H1 (cell line): Measurements from ENCODE around the gene TAS1R3. TPM values are rescaled to one million over a fixed set of nuclear protein-coding genes. Genes with fewer than 3 reads are reported as not detected.

Source experiments
- CTCF ChIA-PET: fragments of 300-600 bp; sonication (Branson Sonifier 250); formaldehyde crosslinking; loops from one replicate; lab custom pipeline; 2021; ENCODE audit not compliant: partially characterized antibody; lab: Charles Lee
- POLR2A ChIA-PET: fragments of 300-600 bp; sonication (Branson Sonifier 250); formaldehyde crosslinking; loops from one replicate; lab custom pipeline; 2021; ENCODE audit warnings: inconsistent platforms; ENCODE audit not compliant: partially characterized antibody; lab: Charles Lee
- DNase-seq, 2 experiments: peaks; one replicate each; pipeline versions ENCODE4 v3.0.0 to v3.0.0-alpha.2; 2010 to 2022; ENCODE audit warnings: low spot score in 2 of 2, low read depth in 1 of 2, mixed read lengths in 1 of 2
- FAIRE-seq: peaks from 2 replicates; lab custom pipeline; 2011; peaks lifted over from hg19 to GRCh38; lab: Jason Lieb, UNC
- H2AFZ ChIP-seq: 2 replicates; pipeline ENCODE4 v1.8.1; 2012; ENCODE audit warnings: low read length, inconsistent platforms
- H2AK5ac ChIP-seq: 2 replicates; pipeline ENCODE4 v1.6.1; 2013; ENCODE audit warnings: low read depth, low read length
- H2BK120ac ChIP-seq: replicated peaks from 2 replicates; pipeline ENCODE3; 2013; ENCODE audit warnings: low read depth, low read length, inconsistent platforms
- H2BK12ac ChIP-seq: 2 replicates; pipeline ENCODE4 v1.6.1; 2013; ENCODE audit warnings: low read depth, low read length
- H2BK15ac ChIP-seq: 2 replicates; pipeline ENCODE4 v1.6.1; 2013; ENCODE audit warnings: low read length
- H2BK20ac ChIP-seq: 2 replicates; pipeline ENCODE4 v1.6.1; 2013; ENCODE audit warnings: low read length
- H2BK5ac ChIP-seq: 2 replicates; pipeline ENCODE4 v1.6.1; 2013; ENCODE audit warnings: low read depth, low read length
- H3K14ac ChIP-seq: 2 replicates; pipeline ENCODE4 v1.6.1; 2013; ENCODE audit warnings: inconsistent platforms; ENCODE audit not compliant: insufficient read length
- H3K18ac ChIP-seq: 2 replicates; pipeline ENCODE4 v1.6.1; 2013; ENCODE audit warnings: low read length; ENCODE audit errors: extremely low read depth
- H3K23ac ChIP-seq: 2 replicates; pipeline ENCODE4 v1.6.1; 2013; ENCODE audit warnings: inconsistent platforms; ENCODE audit not compliant: insufficient read length
- H3K23me2 ChIP-seq: 2 replicates; pipeline ENCODE4 v1.6.1; 2013; ENCODE audit warnings: low read depth, low read length
- H3K27ac ChIP-seq: 2 replicates; pipeline ENCODE4 v1.6.1; 2011; ENCODE audit warnings: low read depth, low read length, inconsistent platforms
- H3K27me3 ChIP-seq, 4 experiments: replicated peaks in 1 of 4; 1 replicate in 1 of 4; 2 replicates in 3 of 4; pipeline versions ENCODE4 v1.6.1 to v1.8.1; 2011 to 2013; ENCODE audit warnings: low read length in 3 of 4, mild to moderate bottlenecking in 3 of 4, inconsistent platforms in 2 of 4, mixed read lengths in 2 of 4, moderate library complexity in 1 of 4; ENCODE audit not compliant: control insufficient read depth in 3 of 4, insufficient read depth in 3 of 4; ENCODE audit errors: extremely low read depth in 1 of 4
- H3K36me3 ChIP-seq, 4 experiments: 2 replicates each; pipeline versions ENCODE4 v1.6.1 to v1.8.1; 2011 to 2013; ENCODE audit warnings: mild to moderate bottlenecking in 4 of 4, low read length in 3 of 4, moderate library complexity in 2 of 4, control low read depth in 1 of 4, inconsistent platforms in 1 of 4; ENCODE audit not compliant: insufficient read depth in 4 of 4, control insufficient read depth in 2 of 4
- H3K4ac ChIP-seq: replicated peaks from 2 replicates; pipeline ENCODE3; 2013; ENCODE audit warnings: low read length, low read depth, mixed read lengths, inconsistent platforms; ENCODE audit not compliant: insufficient read length
- H3K4me1 ChIP-seq, 4 experiments: replicated peaks in 1 of 4; 1 replicate in 1 of 4; 2 replicates in 3 of 4; pipeline versions ENCODE4 v1.6.1 to v1.8.1; 2011 to 2013; ENCODE audit warnings: low read length in 3 of 4, inconsistent platforms in 2 of 4, mixed read lengths in 1 of 4; ENCODE audit not compliant: insufficient read depth in 4 of 4, control insufficient read depth in 3 of 4
- H3K4me2 ChIP-seq, 2 experiments: 2 replicates each; pipeline versions ENCODE4 v1.6.1 to v1.8.1; 2011 to 2013; ENCODE audit warnings: low read depth in 2 of 2, low read length in 2 of 2, control low read depth in 1 of 2, inconsistent platforms in 1 of 2, mild to moderate bottlenecking in 1 of 2; ENCODE audit not compliant: insufficient read depth in 1 of 2
- H3K4me3 ChIP-seq, 4 experiments: fragments of 200-600, 300-600 bp in 1 of 4; sonication (generic), shearing (Covaris generic), sonication (Bioruptor Twin) in 1 of 4; 2 replicates each; pipeline versions ENCODE4 v1.5.1 to v1.8.1; 2011 to 2016; ENCODE audit warnings: low read length in 4 of 4, low read depth in 3 of 4, control low read depth in 2 of 4, inconsistent platforms in 2 of 4, mild to moderate bottlenecking in 2 of 4, mixed read lengths in 1 of 4, moderate library complexity in 1 of 4; ENCODE audit not compliant: insufficient read depth in 2 of 4; ENCODE audit errors: extremely low read depth in 1 of 4
- H3K56ac ChIP-seq: replicated peaks from 2 replicates; pipeline ENCODE3; 2013; ENCODE audit warnings: low read depth, mild to moderate bottlenecking, mixed read lengths, low read length, inconsistent platforms; ENCODE audit not compliant: insufficient read length
- H3K79me1 ChIP-seq: 2 replicates; pipeline ENCODE4 v1.6.1; 2013; ENCODE audit warnings: low read depth, low read length, control low read depth
- H3K79me2 ChIP-seq, 2 experiments: 2 replicates each; pipeline versions ENCODE4 v1.6.1 to v1.8.1; 2012 to 2013; ENCODE audit warnings: low read length in 2 of 2, mild to moderate bottlenecking in 2 of 2, inconsistent platforms in 1 of 2; ENCODE audit not compliant: insufficient read depth in 2 of 2, control insufficient read depth in 1 of 2
- H3K9ac ChIP-seq, 4 experiments: replicated peaks in 1 of 4; 1 replicate in 1 of 4; 2 replicates in 3 of 4; pipeline versions ENCODE4 v1.6.1 to v1.8.1; 2011 to 2013; ENCODE audit warnings: low read depth in 3 of 4, low read length in 3 of 4, control low read depth in 2 of 4, mild to moderate bottlenecking in 2 of 4, moderate library complexity in 2 of 4, inconsistent platforms in 1 of 4; ENCODE audit errors: extremely low read depth in 1 of 4
- H3K9me3 ChIP-seq, 2 experiments: 2 replicates each; pipeline versions ENCODE4 v1.6.1 to v1.8.1; 2012 to 2013; ENCODE audit warnings: mild to moderate bottlenecking in 2 of 2, moderate library complexity in 2 of 2, control low read depth in 1 of 2, inconsistent platforms in 1 of 2, low read depth in 1 of 2, low read length in 1 of 2, mixed read lengths in 1 of 2; ENCODE audit not compliant: insufficient read depth in 2 of 2
- H4K20me1 ChIP-seq, 2 experiments: replicated peaks in 1 of 2; 2 replicates each; pipeline versions ENCODE3 to v1.8.1; 2011 to 2013; ENCODE audit warnings: inconsistent platforms in 2 of 2, low read length in 2 of 2, mild to moderate bottlenecking in 1 of 2; ENCODE audit not compliant: insufficient read depth in 2 of 2, control insufficient read depth in 1 of 2
- H4K5ac ChIP-seq: 2 replicates; pipeline ENCODE4 v1.6.1; 2013; ENCODE audit warnings: low read length, low read depth, mixed read lengths, inconsistent platforms; ENCODE audit not compliant: insufficient read length
- H4K8ac ChIP-seq: 2 replicates; pipeline ENCODE4 v1.8.0; 2013; ENCODE audit warnings: mild to moderate bottlenecking, moderate library complexity, low read length, inconsistent platforms; ENCODE audit not compliant: insufficient read depth; ENCODE audit errors: extremely low read depth
- H4K91ac ChIP-seq: replicated peaks from 2 replicates; pipeline ENCODE3; 2013; ENCODE audit warnings: low read length, mixed read lengths, inconsistent platforms; ENCODE audit not compliant: insufficient read length
- CTCF ChIP-seq, 3 experiments: IDR thresholded peaks; 1 replicate in 2 of 3; 2 replicates in 1 of 3; pipeline versions ENCODE4 v1.5.1 to v1.6.1; 2011; ENCODE audit warnings: low read length in 3 of 3, mild to moderate bottlenecking in 3 of 3, inconsistent platforms in 2 of 3, low read depth in 1 of 3, moderate library complexity in 1 of 3; ENCODE audit not compliant: insufficient read depth in 1 of 3; ENCODE audit errors: control extremely low read depth in 1 of 3
- NRF1 ChIP-seq: IDR thresholded peaks from 2 replicates; pipeline ENCODE4 v1.6.1; 2011; ENCODE audit warnings: mild to moderate bottlenecking, low read depth, low read length, improper control_type of control experiment
- PHF8 ChIP-seq: fragments of 200-600 bp; sonication (generic); conservative IDR thresholded peaks from 2 replicates; pipeline ENCODE4 v1.7.1; 2012; ENCODE audit warnings: low read depth, mild to moderate bottlenecking, inconsistent platforms, low read length, moderate library complexity
- RXRA ChIP-seq: IDR thresholded peaks from 2 replicates; pipeline ENCODE4 v1.6.1; 2011; ENCODE audit warnings: low read depth, mild to moderate bottlenecking, low read length, moderate library complexity; ENCODE audit not compliant: insufficient read depth
- SIX5 ChIP-seq: IDR thresholded peaks from 2 replicates; pipeline ENCODE4 v1.6.1; 2011; ENCODE audit warnings: mild to moderate bottlenecking, low read depth, low read length
- TBP ChIP-seq: IDR thresholded peaks from 2 replicates; pipeline ENCODE4 v1.6.1; 2011; ENCODE audit warnings: low read depth, low read length, improper control_type of control experiment
- ZNF274 ChIP-seq: IDR thresholded peaks from 2 replicates; pipeline ENCODE4 v1.7.0; 2012; ENCODE audit warnings: low read length, borderline replicate concordance; ENCODE audit errors: extremely low read depth
- WGBS, 2 experiments: shearing (Covaris generic) in 1 of 2; methylation state at CpG; one replicate each; pipeline versions ENCODE4 v1.1.6 to v1.1.7; 2013 to 2015; ENCODE audit warnings: low lambda C conversion rate in 2 of 2, mixed read lengths in 2 of 2, inconsistent platforms in 1 of 2, low coverage in 1 of 2, missing lambda C conversion rate in 1 of 2; ENCODE audit not compliant: insufficient replicate concordance in 2 of 2, insufficient coverage in 1 of 2, insufficient read length in 1 of 2; ENCODE audit errors: extremely low coverage in 1 of 2, missing lambda C conversion rate in 1 of 2; 5-methylcytosine and 5-hydroxymethylcytosine counted together
- polyA plus RNA-seq, 7 experiments: library from polyadenylated mRNA; depleted of rRNA in 3 of 7; stranded (reverse) in 5 of 7; unstranded in 2 of 7; fragments of >200 nt in 5 of 7; fragments of 200-250 nt in 2 of 7; gene quantifications; 1 replicate in 5 of 7; 2 replicates in 1 of 7; 4 replicates in 1 of 7; pipeline versions ENCODE4 v1.2.1 to v1.2.3, GENCODE V29; 2011 to 2013; ENCODE audit warnings: missing spikeins in 2 of 7, mixed read lengths in 2 of 7
- total RNA-seq: library from RNA; stranded (reverse); fragmentation: NEBNext Ultra II Directional; extraction: Animal tissue kit (Norgen Biotek cat#: 25700); gene quantifications from 2 replicates; pipeline ENCODE4 v1.2.1, GENCODE V29; 2021

The TAS1R3 gene
- total and polyA plus RNA-seq, 2 of the 8 experiments (the other 6 are each of a cell fraction or from before 2014, with no cell fraction given) = 0.03 to 0.19 TPM

- no peak for DNase-seq
- CTCF ChIA-PET = interaction anchor here (1.5 kb wide), 1 partner anchor 31 kb away, joined by 5 read pairs; no protein-coding TSS in a partner anchor
- H3K36me3 ChIP-seq = peaks cover 2 to 42% (median 15%) of the 10 kb centered on the region in 4 experiments; a peak in 7 of 8 replicates
- no peak for TF ChIP-seq ZNF274
- TF ChIP-seq TBP = no peak
- TF ChIP-seq NRF1 = no peak
- no peak for TF ChIP-seq CTCF (IDR thresholded peaks at IDR 0.05; ENCODE audit: control extremely low read depth in 1 of 3, insufficient read depth in 1 of 3, low read depth in 1 of 3, low read length in 3 of 3)
- no peak for TF ChIP-seq PHF8
- no peak for TF ChIP-seq SIX5
- no peak for TF ChIP-seq RXRA
Measured at GRCh38 chr1:1340791-1341548, 9.9 kb downstream of the TAS1R3 start.

More at GRCh38 chr1:1340791-1341548, 9.9 kb downstream of the TAS1R3 start:
- POLR2A ChIA-PET = interaction anchor here (0.8 to 1.2 kb wide), 3 partner anchors 15 to 34 kb away, joined by 3 to 4 read pairs (median 3); partner anchors contain the start of gene AURKAIP1
- Histone ChIP-seq H3K4ac (no peak overlapping the region), H4K20me1 (peaks cover 16 to 40% of the 10 kb centered on the region in 2 experiments), H3K9ac (no peak overlapping the region), H4K5ac (no peak overlapping the region), H2AK5ac (no peak overlapping the region), H4K8ac (peak overlapping the region; percentile 79), H3K79me1 (peaks cover 14% of the 10 kb centered on the region), H3K9me3 (peaks cover 0 to 5% of the 10 kb centered on the region in 2 experiments; a peak in 1 of 4 replicates), H3K4me2 (no peak overlapping the region), H2BK20ac (peak overlapping the region; percentile 64; the same call in 1 of the 2 replicates), H3K23me2 (no peaks in the 10 kb centered on the region; the same call in 1 of the 2 replicates), H2AFZ (no peak overlapping the region), H2BK12ac (peak overlapping the region; percentile 68; the same call in 1 of the 2 replicates), H3K18ac (no peak overlapping the region), H3K4me1 (peaks cover 0 to 2% (median 0%) of the 10 kb centered on the region in 4 experiments; a peak in 3 of 7 replicates), H2BK120ac (no peak overlapping the region), H3K27ac (no peak overlapping the region), H4K91ac (peak overlapping the region; percentile 89), H3K27me3 (no peaks in the 10 kb centered on the region; a peak in 1 of 7 replicates), H3K56ac (no peak overlapping the region), H3K23ac (no peak overlapping the region), H2BK5ac (peak overlapping the region; percentile 60; the same call in 1 of the 2 replicates), H3K4me3 (no peak overlapping the region), H2BK15ac (no peak overlapping the region), H3K14ac (peak overlapping the region; percentile 16), H3K79me2 (peaks cover 0 to 6% of the 10 kb centered on the region in 2 experiments; a peak in 1 of 4 replicates)
- 91% methylated on average over 36 of the region's 36 CpGs; no CpG with 5 or more reads in 1 of the 2 experiments for WGBS, 2 experiments
- no peak for FAIRE-seq
